Hematopoietic multipotent progenitor cell treated with erythropoietin and hydrocortisone succinate and interleukin-3 and kit ligand, for 8 days (in vitro differentiated cells): ENCODE measurements around the gene ZG16.
"Not testable (repeated sequence)": the region's sequence is repeated elsewhere in the genome, so short reads cannot be mapped to it uniquely, and the experiment has no call there.

ENCODE experiments used
- DNase-seq: peaks from one replicate; pipeline ENCODE4 v3.0.0-alpha.2; 2015

The ZG16 gene

DNA sequence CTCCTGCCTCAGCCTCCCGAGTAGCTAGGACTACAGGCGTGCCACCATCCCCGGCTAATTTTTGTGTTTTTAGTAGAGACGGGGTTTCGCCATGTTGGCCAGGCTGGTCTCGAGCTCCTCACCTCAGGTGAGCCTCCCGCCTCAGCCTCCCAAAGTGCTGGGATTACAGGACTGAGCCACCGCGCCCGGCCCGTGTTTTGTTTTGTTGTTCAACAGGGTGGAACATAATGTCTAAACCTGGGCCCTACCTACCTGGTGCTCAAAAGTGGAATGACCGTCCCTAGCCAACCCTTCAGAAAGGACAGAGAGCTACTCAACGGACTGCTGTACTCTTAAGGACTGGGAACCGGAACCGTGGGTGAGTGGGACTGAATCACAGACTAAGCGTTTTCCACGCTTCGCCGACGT, 11.7 kb downstream of the ZG16 start:
- no peak for DNase-seq

DNA sequence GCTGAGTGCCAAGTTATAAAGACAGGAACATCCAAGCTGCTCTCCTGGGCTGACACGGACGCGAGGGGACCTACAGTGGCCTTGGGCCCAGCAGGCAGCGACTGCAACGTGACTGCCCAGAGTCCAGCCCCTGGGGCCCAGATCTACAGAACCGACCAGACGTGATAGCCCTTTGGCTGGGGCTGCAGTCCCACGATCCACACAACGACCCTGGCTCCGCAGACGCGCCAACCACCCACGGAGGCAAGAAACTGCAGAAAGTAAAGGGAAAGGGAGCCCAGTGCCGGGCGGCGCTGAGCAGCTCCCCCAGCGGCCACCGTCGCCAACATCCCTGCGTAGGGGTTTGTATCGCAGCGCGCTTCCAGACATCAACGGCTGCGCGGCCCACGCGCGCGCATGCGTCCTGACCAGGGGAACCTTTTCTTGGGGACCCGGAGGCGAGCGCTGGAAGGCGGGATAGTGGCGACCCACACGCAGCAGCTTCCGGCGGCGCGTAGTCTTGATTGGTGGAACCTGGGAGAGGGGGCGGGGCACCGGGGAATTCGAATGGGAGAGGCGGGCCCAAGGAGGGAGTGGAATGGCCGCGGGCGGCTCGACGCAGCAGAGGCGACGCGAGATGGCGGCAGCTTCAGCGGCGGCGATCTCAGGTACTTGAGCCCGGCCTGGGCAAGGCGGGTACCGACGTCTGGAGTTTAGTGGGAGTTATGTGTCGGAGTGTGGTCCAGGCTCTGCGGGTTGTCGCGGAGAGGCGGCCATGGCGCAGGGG, 12.3 kb downstream of the ZG16 start, which contains the start of gene KIF22:
KIF22 (plus strand) TSS at position 569 of the 766 bp plus-strand sequence; CDS start at position 578, 9 bp downstream.
- peak; percentile 98 for DNase-seq

DNA sequence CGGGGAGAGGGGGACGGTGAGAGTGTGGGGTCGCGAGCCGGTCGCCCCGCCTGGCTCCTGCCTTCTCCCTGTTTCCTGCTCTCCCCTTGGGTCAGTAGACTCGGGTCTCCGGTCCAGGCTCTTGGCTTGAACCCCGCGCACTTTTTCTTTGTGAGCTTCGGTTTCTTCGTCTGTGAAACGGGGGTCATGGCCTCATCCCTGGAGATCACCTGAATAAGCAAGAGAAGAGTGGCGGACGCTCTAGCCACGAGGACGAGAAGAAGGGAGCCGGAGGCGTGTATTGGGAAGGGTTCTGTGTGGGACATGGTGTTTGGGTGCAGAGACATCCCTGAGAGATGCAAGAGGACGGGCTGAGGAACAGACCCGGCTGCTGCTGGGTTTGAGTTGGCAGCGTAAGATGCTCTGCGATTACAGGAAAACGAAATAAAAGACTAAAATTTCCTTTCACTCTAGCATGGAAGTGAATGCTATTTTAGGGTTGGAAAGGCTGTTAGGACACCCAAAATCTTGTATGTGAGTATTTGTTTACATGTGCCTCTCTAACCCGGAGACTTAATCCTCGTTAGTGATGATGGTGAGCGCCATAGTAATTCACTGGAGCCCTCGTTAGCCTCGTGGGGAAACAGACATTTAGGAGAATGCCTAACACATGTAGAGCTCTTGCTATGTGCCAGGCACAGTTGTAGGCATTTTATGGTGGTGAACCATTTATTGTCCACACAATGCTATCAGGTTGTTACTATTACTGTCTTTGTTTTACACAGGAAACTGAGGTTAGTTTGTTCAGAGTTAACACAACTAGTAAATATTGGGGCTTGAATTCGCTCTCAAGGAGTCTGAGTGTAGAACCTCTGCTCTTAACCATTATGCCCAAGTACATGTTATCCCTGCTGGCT, 13.1 kb downstream of the ZG16 start:
- peak; percentile 40 for DNase-seq

DNA sequence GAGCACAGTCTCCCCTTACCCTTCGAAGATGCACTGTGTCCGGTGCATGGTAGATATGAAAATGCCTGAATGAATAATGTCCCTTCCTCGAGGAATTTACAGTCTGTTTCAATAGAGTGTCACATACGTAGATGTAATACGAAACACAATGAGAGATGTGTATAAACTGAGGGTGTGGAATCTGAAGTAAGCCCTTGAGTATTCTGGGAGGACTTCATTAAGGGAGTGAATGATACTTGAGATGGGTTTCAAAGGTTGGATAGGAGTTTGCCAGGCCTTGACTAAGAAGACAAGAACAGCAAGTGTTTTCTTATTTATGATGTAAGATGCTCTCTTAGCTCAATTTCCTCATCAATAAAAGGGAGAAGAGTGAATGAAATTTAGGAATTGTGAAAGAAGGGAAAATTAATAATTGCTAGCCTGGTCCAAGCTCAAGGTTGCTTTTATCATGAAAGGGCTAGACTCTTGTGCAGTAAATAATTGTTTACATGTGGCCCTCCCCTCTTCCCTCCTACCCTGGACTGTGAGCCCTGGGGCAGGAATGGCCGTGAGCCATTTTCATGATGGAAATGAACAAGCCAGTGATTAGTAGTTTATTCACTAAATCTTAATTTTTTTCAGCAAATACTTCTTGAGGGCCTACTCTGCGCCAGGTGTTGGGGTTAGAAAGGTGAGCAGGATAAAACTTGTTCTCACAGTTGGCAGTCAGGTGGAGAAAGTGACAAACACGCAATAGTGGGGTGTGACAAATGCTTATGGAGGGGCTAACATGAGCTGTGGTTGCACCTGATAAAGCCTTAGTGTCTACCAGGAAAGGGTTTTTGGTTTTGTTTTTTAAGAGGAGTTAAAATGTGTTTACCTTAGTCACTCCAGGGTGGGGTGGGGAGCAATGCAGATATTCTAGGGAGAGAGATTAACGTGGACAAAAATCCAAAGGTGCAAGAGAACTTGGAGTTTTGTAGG, 14.1 kb downstream of the ZG16 start:
- DNase-seq: peak; percentile 58

DNA sequence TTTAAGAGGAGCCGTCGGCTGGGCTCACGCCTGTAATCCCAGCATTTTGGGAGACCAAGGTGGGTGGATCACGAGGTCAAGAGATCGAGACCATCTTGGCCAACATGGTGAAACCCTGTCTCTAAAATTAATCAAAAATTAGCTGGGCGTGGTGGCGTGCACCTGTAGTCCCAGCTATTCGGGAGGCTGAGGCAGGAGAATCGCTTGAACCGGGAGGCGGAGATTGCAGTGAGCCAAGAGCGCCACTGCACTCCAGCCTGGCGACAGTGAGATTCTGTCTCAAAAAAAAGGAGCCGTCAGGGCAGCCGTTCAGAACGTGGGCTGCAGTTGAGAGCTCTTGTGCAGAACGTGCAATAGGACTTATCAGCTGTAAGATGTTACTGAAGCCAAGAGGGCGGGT, 15.1 kb downstream of the ZG16 start:
- not testable (repeated sequence) for DNase-seq

DNA sequence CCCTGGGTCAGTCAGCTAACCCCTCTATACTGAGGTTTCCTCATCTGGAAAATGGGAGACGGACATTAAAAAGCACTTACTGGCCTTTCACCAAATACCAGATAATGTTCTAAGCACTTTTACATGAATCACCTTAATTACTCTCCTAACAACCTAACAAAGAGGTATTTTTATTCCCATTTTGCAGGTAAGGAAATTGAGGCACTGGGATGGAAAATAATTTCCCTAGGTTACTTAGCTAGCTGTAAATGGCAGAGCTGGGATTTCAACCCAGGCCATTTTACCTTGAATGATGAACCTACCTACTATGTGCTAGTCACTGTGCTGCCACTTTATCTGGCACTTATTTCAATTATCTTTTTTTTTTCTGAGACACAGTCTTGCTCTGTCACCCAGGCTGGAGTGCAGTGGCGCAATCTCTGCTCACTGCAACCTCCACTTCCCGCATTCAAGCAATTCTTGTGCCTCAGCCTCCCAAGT, 16.2 kb downstream of the ZG16 start:
- no peak for DNase-seq

DNA sequence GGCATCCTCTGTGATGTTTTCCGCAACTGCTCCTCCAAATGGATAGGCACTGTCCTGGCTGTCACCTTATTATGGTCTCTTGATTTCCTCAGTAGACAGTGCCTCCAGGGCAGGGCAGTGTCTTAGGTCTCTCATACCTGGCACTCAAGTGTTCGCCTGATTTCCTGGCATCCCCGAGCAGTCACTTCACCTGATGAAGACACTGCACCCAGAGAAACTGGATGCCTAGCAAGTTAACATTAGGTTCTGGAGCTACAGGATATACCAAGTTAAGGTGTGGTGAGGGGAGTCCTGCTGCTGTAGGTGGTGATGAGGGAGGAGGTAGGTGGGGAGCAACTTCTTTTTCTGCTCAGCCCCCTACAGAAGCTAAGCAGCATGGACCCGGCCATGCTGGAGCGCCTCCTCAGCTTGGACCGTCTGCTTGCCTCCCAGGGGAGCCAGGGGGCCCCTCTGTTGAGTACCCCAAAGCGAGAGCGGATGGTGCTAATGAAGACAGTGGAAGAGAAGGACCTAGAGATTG, 24.4 kb downstream of the ZG16 start:
- no peak for DNase-seq

DNA sequence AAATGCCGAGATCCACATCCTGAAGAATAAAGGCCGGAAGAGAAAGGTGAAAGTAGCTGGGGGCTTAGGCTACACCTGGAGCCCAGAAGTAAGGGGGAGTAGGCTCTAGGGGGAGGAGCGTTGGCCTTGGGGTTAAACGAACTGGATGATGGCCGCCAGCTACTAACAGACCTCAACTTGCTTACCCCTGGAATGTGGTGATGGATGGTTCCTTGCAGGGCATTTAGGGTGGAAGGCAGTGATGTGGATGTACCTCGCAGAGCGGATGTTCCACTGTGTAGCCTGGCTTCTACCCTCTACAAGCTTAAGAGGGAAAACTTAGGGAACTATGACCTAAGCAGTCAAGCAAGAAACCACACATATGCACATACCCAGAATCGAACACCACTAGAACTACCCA, 26.0 kb downstream of the ZG16 start:
- no peak for DNase-seq

DNA sequence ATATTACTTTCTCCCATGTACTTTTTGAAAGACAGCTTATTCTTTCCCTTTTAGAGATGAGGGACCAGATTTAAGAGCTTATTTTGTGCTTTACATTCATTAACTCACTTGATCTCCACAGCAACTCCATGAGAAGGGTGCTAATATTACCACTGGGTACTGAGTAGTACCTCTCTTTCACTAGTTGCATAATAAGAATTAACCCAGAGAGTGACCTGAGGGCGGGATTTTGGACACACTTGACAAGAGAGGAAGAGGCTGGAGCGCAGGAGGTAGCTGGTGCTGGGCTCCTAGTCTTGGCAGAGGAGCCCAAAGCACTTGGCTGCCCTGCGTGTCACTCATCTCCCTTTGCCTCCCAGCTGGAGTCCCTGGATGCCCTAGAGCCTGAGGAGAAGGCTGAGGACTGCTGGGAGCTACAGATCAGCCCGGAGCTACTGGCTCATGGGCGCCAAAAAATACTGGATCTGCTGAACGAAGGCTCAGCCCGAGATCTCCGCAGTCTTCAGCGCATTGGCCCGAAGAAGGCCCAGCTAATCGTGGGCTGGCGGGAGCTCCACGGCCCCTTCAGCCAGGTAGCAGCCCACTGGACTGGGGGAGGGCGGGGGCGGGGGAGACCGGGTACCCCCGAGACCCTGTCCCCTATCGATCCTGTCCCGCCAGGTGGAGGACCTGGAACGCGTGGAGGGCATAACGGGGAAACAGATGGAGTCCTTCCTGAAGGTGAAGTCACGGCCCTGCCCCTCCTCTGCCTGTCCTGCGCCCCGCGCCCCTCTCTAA, 26.6 kb downstream of the ZG16 start:
- peak; percentile 55 for DNase-seq

DNA sequence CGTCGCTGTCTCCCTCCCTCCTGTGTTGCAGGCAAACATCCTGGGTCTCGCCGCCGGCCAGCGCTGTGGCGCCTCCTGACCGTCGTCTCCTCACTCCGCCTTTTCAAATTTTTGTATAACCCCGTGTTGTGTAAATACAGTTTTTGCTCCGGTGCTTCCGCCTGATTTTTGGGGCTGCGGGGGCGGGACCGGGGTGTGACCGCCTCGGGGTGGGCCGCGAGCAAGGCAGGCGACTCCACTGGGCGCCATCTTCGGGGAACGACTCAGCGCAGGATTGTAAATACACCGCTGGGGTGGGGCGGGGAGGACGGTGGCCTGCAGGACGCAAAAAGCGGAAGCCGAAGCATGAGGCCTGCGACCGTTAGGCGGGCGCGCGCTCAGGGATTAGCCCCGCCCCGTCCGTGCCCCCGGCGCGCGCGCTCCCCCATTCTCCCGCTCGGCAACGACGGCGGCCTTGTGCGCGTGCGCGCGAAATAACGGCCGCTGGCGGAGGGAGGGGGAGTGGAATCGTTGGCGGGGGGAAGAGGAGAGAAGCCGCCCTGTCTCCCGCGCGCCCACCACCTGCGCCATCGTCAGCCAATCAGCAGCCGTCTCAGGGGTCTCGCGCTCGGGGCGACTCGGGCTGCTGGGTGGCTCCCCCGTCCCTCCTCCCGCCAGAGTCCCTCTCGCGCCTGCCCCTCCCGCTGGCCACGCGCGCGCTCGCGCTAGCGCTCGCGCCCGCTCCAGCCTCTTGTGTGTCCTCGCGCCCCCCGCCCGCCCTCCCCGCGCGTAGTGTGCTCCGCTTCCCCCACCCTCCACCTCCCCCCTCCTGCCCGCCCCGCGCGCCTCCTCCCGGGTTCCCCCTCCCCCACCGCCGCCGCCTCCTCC, 27.4 kb downstream of the ZG16 start:
- peak; percentile 96 for DNase-seq

DNA sequence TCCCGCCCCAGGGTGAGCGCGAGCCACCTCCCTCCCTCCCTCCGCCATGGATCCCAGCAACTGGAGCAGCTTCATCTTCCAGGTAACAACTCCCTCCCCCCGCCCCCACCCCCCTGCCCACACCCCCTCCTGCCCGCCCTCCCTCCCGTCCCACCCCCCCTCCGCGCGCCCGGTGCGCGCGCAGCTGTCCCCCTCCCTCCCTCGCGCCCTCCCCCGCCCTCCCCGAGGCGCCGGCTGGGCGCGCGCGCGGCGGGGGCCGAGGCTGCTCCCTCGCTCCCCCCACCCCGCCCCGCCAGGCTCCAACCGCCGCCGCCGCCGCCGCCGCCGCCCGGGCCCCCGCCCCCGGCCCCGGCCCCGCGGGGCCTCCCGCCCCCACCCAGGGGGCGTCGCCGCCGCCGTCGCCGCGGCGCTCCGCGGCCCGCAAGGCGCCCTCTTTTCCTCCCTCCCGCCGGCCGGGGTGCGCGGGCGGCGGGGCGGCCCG, 28.1 kb downstream of the ZG16 start, which contains the start of gene MAZ:
MAZ (plus strand) TSS at position 431 of the 481 bp plus-strand sequence. CDS start 173 bp downstream, outside the sequence.
- DNase-seq: no peak

DNA sequence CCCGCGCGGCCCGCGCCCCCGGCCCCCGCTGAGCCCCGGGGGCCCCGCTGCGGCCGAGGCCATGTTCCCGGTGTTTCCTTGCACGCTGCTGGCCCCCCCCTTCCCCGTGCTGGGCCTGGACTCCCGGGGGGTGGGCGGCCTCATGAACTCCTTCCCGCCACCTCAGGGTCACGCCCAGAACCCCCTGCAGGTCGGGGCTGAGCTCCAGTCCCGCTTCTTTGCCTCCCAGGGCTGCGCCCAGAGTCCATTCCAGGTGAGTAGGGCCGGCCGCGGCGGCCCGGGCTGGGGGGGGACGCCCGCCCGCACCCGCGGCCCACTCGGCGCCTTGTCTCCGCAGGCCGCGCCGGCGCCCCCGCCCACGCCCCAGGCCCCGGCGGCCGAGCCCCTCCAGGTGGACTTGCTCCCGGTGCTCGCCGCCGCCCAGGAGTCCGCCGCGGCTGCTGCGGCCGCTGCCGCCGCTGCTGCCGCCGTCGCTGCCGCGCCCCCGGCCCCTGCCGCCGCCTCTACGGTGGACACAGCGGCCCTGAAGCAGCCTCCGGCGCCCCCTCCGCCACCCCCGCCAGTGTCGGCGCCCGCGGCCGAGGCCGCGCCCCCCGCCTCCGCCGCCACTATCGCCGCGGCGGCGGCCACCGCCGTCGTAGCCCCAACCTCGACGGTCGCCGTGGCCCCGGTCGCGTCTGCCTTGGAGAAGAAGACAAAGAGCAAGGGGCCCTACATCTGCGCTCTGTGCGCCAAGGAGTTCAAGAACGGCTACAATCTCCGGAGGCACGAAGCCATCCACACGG, 28.8 kb downstream of the ZG16 start:
- DNase-seq: peak; percentile 72

DNA sequence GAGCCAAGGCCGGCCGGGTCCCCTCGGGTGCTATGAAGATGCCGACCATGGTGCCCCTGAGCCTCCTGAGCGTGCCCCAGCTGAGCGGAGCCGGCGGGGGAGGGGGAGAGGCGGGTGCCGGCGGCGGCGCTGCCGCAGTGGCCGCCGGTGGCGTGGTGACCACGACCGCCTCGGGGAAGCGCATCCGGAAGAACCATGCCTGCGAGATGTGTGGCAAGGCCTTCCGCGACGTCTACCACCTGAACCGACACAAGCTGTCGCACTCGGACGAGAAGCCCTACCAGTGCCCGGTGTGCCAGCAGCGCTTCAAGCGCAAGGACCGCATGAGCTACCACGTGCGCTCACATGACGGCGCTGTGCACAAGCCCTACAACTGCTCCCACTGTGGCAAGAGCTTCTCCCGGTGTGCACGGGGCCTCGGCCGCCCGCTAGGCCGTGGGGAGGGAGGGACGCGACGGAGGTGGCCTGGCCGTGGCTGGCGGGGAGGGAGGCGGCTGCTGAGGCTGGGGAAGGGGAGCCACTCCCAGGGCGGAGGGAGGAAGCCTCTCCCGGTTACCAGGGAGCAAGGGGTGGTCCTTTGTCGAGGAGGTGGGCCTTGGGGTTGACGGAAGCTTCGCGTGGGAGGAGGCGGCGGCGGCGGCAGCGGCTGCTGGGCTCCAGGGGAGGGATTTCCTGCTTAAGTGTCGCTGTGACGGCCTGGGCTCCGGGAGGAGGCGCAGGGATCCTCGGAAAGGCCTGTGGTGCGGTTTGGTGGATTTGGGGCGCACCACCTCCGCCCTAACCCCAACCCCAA, 29.6 kb downstream of the ZG16 start:
- peak; percentile 95 for DNase-seq

DNA sequence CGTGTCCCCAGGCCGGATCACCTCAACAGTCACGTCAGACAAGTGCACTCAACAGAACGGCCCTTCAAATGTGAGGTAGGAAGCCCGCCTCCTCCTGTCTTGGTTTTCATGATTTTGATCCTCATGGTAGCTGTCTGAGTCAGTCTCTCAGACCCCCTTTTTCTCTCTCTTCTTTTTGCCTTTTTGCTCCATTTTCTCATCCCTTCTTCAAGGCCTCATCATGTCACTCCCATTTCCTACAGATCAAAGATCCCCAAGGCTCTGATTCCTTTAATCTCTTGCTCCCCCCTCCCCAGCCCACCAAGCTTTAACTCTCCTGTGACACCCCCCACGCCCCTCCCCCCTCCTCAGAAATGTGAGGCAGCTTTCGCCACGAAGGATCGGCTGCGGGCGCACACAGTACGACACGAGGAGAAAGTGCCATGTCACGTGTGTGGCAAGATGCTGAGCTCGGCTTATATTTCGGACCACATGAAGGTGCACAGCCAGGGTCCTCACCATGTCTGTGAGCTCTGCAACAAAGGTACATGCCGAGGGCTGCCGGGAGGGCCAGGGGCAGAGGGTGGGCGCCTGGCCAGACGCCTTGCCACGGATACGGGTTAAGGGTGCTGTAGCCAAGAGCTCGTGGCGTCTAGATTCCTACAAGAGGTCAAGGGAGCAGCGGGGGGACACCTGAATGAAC, 30.3 kb downstream of the ZG16 start:
- no peak for DNase-seq

DNA sequence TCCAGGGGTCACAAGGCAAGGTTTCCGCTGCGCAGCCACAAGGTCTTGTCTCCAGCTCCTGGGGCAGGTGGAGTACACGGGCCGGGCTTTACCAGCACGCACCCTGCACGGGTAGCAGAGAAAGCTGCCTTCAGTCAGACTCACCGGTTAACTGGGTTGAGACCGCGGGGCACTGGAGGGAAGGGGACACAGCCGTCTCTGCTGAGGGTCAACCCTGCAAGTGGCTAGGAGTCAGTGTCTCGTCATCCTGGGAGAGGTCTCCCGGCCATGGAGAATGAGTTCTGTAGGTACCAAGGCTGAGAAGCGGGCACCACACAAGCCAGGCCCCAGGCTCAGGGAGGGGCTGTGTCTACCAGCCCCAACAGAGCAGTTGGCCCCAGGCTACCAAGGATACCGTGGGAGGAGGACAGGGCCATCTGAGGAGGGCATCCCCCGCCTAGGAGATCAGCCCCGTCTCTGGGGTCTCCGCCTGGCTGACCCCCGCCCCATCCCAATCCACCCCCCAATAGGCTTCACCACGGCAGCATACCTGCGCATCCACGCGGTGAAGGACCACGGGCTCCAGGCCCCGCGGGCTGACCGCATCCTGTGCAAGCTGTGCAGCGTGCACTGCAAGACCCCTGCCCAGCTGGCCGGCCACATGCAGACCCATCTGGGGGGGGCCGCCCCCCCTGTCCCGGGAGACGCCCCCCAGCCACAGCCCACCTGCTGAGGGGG, 31.1 kb downstream of the ZG16 start:
- no peak for DNase-seq

DNA sequence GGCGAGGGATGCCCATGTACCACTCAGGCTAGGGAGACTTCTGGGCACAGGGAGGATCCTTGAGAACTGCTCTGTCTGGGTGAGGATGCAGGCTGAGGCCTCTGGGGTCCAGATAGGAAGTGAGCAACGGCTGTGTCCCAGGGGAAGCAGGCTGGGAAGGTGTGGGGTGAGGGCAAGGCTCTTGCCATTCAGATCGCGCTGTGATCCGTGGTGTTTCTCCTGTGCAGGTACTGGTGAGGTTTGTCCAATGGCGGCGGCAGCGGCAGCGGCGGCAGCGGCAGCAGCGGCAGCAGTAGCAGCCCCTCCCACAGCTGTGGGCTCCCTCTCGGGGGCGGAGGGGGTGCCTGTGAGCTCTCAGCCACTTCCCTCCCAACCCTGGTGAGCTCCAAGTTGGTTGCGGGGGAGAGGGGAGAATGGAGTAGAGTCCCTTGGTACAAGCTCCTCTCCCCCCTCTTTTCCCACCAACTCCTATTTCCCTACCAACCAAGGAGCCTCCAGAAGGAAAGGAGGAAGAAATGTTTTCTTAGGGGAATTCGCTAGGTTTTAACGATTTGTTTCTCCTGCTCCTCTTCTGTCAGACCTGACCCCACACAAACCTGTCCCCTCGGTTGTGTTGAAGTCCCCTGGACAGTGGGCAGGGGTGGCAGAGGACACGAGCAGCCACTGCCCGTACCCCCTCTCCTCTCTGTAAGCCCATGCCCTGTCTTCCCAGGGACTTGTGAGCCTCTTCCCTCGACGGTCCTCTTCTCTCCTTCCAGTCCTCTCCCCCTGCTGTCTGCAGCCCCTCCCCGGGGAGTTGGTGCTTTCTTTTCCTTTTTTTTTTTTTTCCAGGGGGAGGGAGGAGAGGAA, 32.0 kb downstream of the ZG16 start:
- no peak for DNase-seq
